T-helper 2 cell (primary cell): ENCODE data around the gene CDH11.

ENCODE experiments used
- DNase-seq, 5 experiments: peaks; one replicate each; pipeline versions ENCODE4 v3.0.0 to v3.0.0-alpha.2; 2012 to 2022

The CDH11 gene

DNA sequence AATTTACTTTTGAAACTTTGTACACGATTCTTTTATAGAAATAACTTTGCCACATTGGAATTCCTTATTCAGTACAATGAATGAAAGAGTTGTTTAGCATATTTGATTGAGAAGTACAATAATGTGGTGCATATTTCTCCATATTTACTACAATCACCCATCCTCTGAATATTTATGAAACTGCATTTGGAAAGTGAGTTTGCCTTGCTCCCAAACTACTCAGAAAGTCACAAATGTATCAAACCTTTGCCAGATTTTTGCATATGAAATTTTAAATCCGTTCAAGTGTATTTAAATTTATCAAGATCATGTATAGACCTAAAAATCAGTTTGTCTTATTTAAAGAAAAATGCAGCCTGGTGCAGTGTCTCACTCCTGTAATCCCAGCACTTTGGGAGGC, 148.7 kb downstream of the CDH11 start:
- DNase-seq: no peak

- no peak for DNase-seq
These were observed 150.7 kb downstream of the CDH11 start for GRCh38 chr16:64971171-64971570.

DNA sequence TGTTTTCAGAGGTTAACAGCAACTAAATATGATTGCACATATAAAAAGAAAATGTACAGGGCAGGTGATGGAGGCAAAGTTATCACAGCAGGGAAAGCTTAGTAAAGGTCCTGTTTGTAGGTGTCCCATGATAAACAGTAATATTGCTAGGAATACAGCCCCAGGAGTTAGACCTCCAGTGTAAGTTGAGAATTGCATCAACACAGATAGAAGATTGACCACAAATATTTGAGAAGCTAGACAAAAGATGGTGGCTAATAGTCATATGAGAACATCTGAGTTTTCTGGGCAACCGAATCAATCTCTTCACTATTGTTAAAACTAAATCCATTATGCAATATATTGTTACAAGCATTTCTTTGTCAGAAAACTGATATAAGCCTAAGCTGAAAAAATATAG, 152.6 kb downstream of the CDH11 start:
- DNase-seq: no peak

DNA sequence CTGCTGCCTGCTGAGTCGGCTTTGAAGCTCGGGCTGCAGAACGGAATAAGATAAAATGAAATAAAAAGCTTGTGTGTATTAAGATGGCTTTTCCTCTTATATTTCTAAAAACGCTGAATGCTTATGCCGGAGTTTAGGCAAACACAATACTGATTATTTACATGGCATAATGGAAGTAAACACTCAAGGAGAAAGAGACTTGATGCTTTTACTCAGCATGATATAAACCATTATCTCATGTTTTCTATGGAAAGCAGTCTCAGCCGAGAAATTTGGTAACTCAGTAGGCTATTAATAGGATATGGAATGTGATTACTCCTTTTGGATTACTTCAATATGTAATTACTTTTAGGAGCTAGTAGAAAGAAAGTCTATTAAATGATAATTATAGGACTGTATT, 153.3 kb downstream of the CDH11 start:
- no peak for DNase-seq

- DNase-seq: no peak
These were observed 157.7 kb downstream of the CDH11 start for GRCh38 chr16:64964126-64964540.

DNA sequence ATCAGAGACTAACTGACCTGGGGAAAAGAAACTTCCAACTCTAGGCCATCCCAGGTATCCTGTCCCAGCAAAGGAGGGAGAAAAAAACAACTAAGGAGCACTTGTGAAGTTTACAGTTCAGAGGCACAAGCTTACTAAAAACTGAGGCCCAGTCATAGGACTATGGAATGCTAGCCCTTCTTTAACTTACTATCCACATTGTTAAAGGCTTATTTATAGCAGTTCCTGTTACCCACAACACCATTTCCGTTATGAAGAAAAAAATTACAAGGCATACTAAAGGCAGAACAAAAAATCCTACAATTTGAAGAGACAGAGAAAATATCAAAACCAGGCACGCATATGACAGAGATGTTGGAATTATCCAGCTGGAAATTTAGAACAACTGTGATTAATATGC, 159.1 kb downstream of the CDH11 start:
- DNase-seq: no peak

DNA sequence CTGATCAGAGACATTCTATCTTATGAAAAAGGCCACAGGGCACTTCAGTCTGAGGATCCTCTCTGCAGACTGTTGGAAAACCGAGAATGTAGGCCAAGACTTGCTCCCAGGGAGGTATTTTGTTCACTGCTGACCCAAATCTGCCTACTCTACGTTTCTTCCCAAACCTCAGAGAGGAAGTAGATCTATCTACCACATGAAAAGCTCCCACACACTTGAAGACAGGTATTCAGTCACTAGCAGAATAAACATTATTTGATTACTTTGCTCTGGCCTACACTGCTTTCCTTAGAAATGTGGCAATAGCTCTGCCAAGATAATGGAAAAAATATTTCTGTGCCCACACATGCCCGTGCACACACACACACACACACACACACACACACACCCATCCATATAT, 164.6 kb downstream of the CDH11 start:
- no peak for DNase-seq

GRCh38 chr16:64952177-64952576, 169.7 kb downstream of the CDH11 start:
- no peak for DNase-seq

DNA sequence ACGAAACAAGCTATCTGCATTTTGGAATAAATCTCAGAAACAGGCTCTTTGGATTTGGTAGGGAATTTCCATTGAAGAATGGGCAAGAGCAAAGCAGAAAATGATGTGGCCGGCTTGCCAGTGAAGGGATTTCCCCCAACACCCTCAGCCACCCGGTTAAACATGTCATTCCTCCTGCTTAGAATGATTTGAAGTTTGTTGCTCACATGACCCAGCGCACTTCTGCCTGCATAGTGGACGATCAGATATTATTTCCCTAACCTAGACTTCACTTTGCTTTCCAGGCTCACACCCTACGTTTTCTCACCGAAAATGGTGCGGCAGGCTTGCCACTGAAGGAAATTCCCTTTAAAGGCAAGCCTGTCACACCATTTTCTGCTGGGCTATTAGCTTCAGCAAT, 170.7 kb downstream of the CDH11 start:
- no peak for DNase-seq

DNA sequence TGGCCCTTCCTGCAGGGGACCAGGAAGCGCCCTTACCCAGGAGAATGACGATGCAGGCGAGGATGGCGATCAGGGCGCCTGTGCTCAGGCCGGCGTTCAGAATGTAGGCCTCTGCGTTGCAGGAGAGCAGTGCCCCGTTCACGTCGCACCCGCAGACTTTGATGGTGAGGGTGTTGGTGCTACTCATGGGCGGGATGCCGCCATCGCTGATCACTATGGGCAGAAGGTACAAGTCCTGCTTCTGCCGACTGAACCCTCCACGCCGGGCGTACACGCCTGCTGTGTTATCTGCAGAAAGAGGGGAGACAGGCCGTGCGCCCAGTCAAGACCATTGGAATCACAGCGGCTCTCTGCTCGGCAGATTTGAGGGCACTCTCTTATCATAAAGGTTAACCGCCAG, 171.1 kb downstream of the CDH11 start:
- no peak for DNase-seq

- DNase-seq: no peak
These were observed 171.6 kb downstream of the CDH11 start for GRCh38 chr16:64950262-64950661.

DNA sequence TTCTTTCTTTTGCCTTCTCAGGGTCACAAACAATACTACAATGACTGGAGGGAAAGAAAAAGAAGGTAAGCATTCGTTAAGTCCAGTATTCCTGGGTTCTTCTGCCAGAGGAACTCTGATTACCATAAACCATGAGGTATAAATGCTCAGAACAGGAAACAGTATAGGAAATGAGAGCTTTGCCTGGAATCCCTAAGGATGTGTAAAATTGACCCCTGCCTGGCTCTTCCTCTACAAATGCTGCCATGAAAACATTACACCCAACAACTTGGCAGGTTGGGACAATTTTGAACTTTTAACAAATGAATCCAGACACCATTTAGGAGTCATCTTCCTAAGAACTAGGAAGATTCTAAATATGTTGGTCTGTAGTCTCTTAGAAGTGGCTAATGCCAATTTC, 173.8 kb downstream of the CDH11 start:
- DNase-seq: no peak

- DNase-seq: no peak
These were observed 174.2 kb downstream of the CDH11 start for GRCh38 chr16:64947651-64948050.

DNA sequence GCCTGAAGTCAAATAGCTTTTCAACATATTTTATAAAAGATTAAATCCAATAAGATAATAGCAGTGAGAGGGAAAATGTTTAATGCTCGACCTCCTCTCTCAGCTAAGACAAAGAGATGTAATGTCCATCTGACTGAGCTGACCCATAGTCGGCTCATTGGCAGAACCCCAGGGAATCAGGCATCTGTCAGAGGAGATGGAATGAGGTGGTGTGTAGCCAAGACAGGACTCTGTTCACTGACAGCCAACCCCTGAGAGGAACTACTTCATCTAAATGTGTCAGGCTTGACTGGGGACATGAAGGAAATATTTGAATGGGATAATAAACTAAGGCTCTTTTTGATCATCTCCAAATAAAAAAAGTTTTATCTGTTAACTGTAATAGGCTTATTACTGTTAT, 188.0 kb downstream of the CDH11 start:
- DNase-seq: no peak

DNA sequence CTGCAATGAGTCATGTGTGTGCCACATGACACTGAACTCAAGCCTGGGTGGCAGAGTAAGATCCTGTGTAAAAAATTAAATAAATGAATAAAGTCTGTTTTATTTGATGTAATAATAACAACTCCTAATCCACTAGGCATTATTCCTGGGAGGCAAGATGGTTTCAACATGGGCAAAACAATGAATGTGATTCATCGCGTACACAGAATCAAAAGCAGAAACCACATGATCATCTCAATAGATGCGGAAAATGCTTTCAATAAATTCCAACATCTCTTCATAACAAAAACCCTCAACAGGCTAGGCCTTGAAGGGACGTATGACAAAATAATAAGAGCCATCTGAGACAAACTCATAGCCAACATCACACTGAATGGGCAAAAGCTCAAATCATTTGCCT, 195.4 kb downstream of the CDH11 start:
- DNase-seq: no peak

GRCh38 chr16:64925166-64925565, 196.7 kb downstream of the CDH11 start:
- no peak for DNase-seq

- no peak for DNase-seq
These were observed 197.8 kb downstream of the CDH11 start for GRCh38 chr16:64924086-64924485.

GRCh38 chr16:64919929-64920607, 201.8 kb downstream of the CDH11 start:
- no peak for DNase-seq

- DNase-seq: no peak
These were observed 202.7 kb downstream of the CDH11 start for GRCh38 chr16:64919141-64919540.

DNA sequence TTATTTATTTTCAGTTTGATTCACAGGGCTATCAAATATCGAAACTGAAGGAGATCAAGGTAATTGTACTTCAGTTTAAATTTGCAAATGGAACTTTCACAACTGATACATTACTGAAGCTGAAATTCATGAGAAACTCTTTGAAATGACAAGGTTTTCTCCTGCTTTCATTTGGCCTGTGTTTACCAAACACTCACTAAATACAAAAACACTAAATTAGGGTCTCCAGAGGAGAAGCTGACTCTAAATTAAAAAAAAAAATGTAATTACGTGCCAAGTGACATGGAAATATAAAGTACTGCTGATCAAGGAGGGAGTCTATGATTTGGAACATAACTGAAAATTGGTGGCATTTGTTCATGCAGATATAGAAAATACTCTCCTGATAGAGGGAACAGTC, 205.8 kb downstream of the CDH11 start:
- DNase-seq: no peak

DNA sequence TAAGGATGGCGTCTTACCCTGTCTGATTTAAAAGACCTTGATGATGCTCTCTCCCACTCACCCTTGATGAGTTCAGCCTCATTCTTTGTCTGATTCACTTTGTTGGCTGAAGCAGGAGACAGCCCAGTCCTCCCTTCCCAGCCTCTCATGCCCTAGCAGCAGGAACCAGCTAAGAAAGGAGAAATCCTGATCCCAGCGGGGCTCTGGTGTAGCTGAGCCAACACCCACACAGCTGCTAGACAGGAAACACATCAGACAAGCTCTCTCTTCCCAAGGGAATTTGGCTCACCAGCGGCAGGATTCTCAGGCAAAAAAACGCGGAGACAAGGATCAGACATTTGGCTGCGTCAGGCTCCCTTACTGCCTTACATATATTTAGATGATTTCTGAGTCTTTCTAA, 211.5 kb downstream of the CDH11 start:
- DNase-seq: no peak

GRCh38 chr16:64907844-64908243, 214.0 kb downstream of the CDH11 start:
- no peak for DNase-seq

DNA sequence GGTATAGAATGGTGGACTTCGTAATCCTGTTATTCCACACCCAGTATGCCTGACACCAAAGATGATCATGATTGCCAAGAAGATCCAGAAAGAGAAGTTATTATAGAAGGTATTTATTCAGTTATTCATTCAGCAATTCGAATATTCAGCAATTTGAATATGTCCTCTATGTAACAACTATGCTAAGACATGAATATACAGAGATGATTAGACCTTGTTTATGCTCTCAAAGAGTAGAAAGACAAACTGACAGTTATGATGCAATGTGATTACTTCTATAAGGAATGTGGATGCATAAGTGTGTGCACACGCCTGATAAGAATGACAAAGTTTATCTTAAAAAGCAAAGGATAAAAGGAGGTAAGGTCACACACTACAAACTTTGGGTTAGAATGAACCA, 218.1 kb downstream of the CDH11 start:
- DNase-seq: no peak

DNA sequence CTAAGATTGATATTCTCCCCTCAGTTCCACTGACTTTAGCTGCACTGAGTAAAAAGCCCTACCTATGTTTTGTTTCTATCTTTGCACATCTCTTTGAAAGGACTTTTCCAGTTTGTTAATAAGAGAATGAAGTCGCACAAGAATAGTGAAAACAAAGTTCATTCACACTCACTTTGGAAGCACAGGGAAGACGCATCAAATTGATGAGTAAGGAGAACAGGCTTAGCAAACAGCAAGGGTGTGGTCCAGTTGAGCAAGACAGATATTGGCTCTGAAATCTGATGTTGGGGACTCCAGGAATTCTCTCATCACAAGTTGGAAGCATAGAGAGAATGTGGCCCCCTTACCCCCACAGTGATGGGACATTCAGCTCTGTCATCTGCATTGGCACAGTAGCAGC, 221.3 kb downstream of the CDH11 start:
- DNase-seq: no peak

GRCh38 chr16:64900019-64900418, 221.8 kb downstream of the CDH11 start:
- no peak for DNase-seq

GRCh38 chr16:64898159-64898558, 223.7 kb downstream of the CDH11 start:
- DNase-seq: no peak
